AG09309 (cell line): ENCODE results near the gene C4B.

Source experiments
- DNase-seq: peaks from one replicate; pipeline ENCODE4 v3.0.0-alpha.2; 2010; ENCODE audit warnings: low read depth
- H3K4me3 ChIP-seq: 2 replicates; pipeline ENCODE4 v1.5.1; 2011; ENCODE audit warnings: mild to moderate bottlenecking, low read depth, low read length, moderate library complexity; ENCODE audit not compliant: control insufficient read depth
- CTCF ChIP-seq: IDR thresholded peaks from 2 replicates; pipeline ENCODE4 v1.5.1; 2011; ENCODE audit warnings: mild to moderate bottlenecking, low read depth, low read length, inconsistent platforms; ENCODE audit not compliant: insufficient read depth, control insufficient read depth; ENCODE audit errors: missing control alignments

Gene C4B

GRCh38 chr6:32069460-32069859 is 54.9 kb downstream of the C4B start:
- no peak for DNase-seq
- TF ChIP-seq CTCF: no peak
- H3K4me3 ChIP-seq: no peak overlapping the region

- H3K4me3 ChIP-seq: no peak overlapping the region
- no peak for DNase-seq
- TF ChIP-seq CTCF: no peak
Observed at GRCh38 chr6:32069878-32070515, 55.4 kb downstream of the C4B start.

GRCh38 chr6:32070814-32071543 is 56.4 kb downstream of the C4B start:
- no peak for DNase-seq
- TF ChIP-seq CTCF: no peak
- H3K4me3 ChIP-seq: no peak overlapping the region

- no peak for TF ChIP-seq CTCF
- no peak overlapping the region for H3K4me3 ChIP-seq
- no peak for DNase-seq
Observed at GRCh38 chr6:32073101-32073500, 58.5 kb downstream of the C4B start.

- no peak overlapping the region for H3K4me3 ChIP-seq
- DNase-seq: no peak
- TF ChIP-seq CTCF: no peak
Observed at GRCh38 chr6:32073613-32074012, 59.0 kb downstream of the C4B start.

GRCh38 chr6:32074996-32075532 is 60.5 kb downstream of the C4B start:
- no peak overlapping the region for H3K4me3 ChIP-seq
- no peak for TF ChIP-seq CTCF
- no peak for DNase-seq

GRCh38 chr6:32075781-32076180 is 61.2 kb downstream of the C4B start:
- no peak for DNase-seq
- TF ChIP-seq CTCF: no peak
- no peak overlapping the region for H3K4me3 ChIP-seq
